Fibroblast of pulmonary artery (primary cell): ENCODE measurements around the gene SMIM26.

ENCODE experiments used
- DNase-seq: peaks from one replicate; pipeline ENCODE4 v3.0.0-alpha.2; 2010; ENCODE audit warnings: low read depth
- H3K4me3 ChIP-seq: replicated peaks from 2 replicates; pipeline ENCODE4 v1.5.1; 2011; ENCODE audit warnings: low read depth, mild to moderate bottlenecking, control low read depth, low read length, moderate library complexity
- TF ChIP-seq, protein P1 (sequence below): IDR thresholded peaks from 2 replicates; pipeline ENCODE4 v1.5.1; 2011; ENCODE audit warnings: mild to moderate bottlenecking, control low read depth, low read length, inconsistent platforms; ENCODE audit errors: missing control alignments

The SMIM26 gene

DNA sequence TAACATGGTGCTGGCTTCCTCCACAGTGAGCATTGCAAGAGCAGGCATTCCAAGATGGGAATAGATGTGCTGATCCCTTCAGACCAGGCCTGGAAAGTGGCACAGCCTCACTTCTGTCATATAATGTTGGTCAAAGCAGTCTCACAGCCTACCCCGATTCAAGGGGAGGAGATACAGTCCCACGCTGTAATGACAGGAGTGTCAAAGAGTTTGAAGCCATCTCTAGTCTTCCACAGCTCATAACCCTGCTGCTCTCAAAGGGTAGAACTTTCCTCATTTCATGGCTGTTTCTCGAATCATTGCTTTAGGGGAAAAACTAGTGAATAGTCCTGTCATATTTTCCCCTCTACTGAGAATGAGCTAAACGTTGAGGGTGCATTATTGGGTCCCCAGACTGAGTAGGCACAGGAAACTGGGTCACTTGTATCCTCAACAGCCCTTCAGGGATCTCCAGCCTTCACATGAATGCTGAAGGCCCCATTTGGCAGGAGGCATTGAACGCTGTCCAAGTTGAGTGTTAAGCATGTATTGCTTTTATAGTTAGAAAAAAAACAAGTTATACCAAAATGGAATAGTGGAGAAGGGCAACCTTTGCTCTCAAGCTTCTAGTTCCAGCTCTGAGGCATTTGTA is 47.9 kb downstream of the SMIM26 start:
- DNase-seq, result no peak
- TF ChIP-seq, protein P1, sequence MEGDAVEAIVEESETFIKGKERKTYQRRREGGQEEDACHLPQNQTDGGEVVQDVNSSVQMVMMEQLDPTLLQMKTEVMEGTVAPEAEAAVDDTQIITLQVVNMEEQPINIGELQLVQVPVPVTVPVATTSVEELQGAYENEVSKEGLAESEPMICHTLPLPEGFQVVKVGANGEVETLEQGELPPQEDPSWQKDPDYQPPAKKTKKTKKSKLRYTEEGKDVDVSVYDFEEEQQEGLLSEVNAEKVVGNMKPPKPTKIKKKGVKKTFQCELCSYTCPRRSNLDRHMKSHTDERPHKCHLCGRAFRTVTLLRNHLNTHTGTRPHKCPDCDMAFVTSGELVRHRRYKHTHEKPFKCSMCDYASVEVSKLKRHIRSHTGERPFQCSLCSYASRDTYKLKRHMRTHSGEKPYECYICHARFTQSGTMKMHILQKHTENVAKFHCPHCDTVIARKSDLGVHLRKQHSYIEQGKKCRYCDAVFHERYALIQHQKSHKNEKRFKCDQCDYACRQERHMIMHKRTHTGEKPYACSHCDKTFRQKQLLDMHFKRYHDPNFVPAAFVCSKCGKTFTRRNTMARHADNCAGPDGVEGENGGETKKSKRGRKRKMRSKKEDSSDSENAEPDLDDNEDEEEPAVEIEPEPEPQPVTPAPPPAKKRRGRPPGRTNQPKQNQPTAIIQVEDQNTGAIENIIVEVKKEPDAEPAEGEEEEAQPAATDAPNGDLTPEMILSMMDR, result no peak
- no peak overlapping the region for H3K4me3 ChIP-seq
